Measurements from ENCODE around the gene ACIN1. TPM values are rescaled to one million over a fixed set of nuclear protein-coding genes. Genes with fewer than 3 reads are reported as not detected.
A peak's percentile ranks its signal among the peaks of the same experiment; 100 is the strongest.

The ACIN1 gene
- total and polyA plus RNA-seq, 4 experiments from 2014 or later = 1.2 to 327 (median 169) TPM

- Mint-ChIP-seq H3K27me3 (no peaks in the 10 kb centered on the region), H3K27ac (peak overlapping the region in 3 of 7 donors; percentile 38 to 41 (median 39)), H3K9me3 (peaks cover 0 to 1% (median 0%) of the 10 kb centered on the region in 8 donors), H3K4me3 (no peak overlapping the region), H3K36me3 (peaks cover 28 to 31% of the 10 kb centered on the region in 2 donors), H3K4me1 (peaks cover 26 to 45% (median 34%) of the 10 kb centered on the region in 4 donors)
- Histone ChIP-seq H3K4me1 (ENCODE audit: insufficient read depth, low read length) (peaks cover 39% of the 10 kb centered on the region), H3K9me3 (ENCODE audit: control insufficient read depth in 1 of 2, low read length in 2 of 2) (no peaks in the 10 kb centered on the region), H3K36me3 (ENCODE audit: insufficient read depth, low read length) (peaks cover 9% of the 10 kb centered on the region), H3K27me3 (ENCODE audit: insufficient read depth, low read length) (no peaks in the 10 kb centered on the region), H3K4me3 (ENCODE audit: low read length in 2 of 2) (no peak overlapping the region), H3K27ac (ENCODE audit: low read depth, low read length) (no peak overlapping the region)
- intact Hi-C loops (cut with micrococcal nuclease) = no loop called here
- ChIA-PET POLR2A (ENCODE audit: partially characterized antibody) (interaction anchor here (0.9 to 6.2 kb wide), 3 partner anchors 11 to 17 kb away, joined by 5 to 42 read pairs (median 7); partner anchors contain the start of gene PSMB5), CTCF (ENCODE audit: partially characterized antibody) (interaction anchor here (1.0 to 2.0 kb wide), 7 partner anchors 17 to 51 kb away, joined by 3 to 9 read pairs (median 4); partner anchors contain the start of gene CDH24)
- no peak for DNase-seq
Observed at GRCh38 chr14:23023795-23024152, 71.2 kb downstream of the ACIN1 start.

GRCh38 chr14:23023022-23023794 lies 71.7 kb downstream of the ACIN1 start:
- H3K9me3 ChIP-seq (ENCODE audit: control insufficient read depth in 1 of 2, low read length in 2 of 2) = no peaks in the 10 kb centered on the region
- peak overlapping the region in 2 of 8 donors; percentile 2 to 27 for H3K4me3 Mint-ChIP-seq
- H3K27me3 ChIP-seq (ENCODE audit: insufficient read depth, low read length) = no peaks in the 10 kb centered on the region
- ChIA-PET POLR2A (ENCODE audit: partially characterized antibody) (interaction anchor here (0.9 to 6.2 kb wide), 3 partner anchors 11 to 16 kb away, joined by 5 to 42 read pairs (median 7); partner anchors contain the start of gene PSMB5), CTCF (ENCODE audit: partially characterized antibody) (interaction anchor here (1.0 to 2.0 kb wide), 5 partner anchors 17 to 35 kb away, joined by 3 to 9 read pairs (median 4); partner anchors contain the start of gene CDH24)
- H3K4me1 ChIP-seq (ENCODE audit: insufficient read depth, low read length) = peaks cover 33% of the 10 kb centered on the region
- no peaks in the 10 kb centered on the region for H3K27me3 Mint-ChIP-seq
- peaks cover 23 to 41% (median 31%) of the 10 kb centered on the region in 4 donors for H3K4me1 Mint-ChIP-seq
- intact Hi-C loops (cut with micrococcal nuclease) = no loop called here
- H3K4me3 ChIP-seq (ENCODE audit: low read length in 2 of 2) = no peak overlapping the region
- H3K27ac Mint-ChIP-seq = peak overlapping the region in 4 of 7 donors; percentile 22 to 83 (median 46)
- DNase-seq = no peak
- peaks cover 26 to 29% of the 10 kb centered on the region in 2 donors for H3K36me3 Mint-ChIP-seq
- H3K36me3 ChIP-seq (ENCODE audit: insufficient read depth, low read length) = peaks cover 9% of the 10 kb centered on the region
- H3K9me3 Mint-ChIP-seq = peaks cover 0 to 1% (median 0%) of the 10 kb centered on the region in 8 donors
- no peak overlapping the region for H3K27ac ChIP-seq (ENCODE audit: low read depth, low read length)

DNA sequence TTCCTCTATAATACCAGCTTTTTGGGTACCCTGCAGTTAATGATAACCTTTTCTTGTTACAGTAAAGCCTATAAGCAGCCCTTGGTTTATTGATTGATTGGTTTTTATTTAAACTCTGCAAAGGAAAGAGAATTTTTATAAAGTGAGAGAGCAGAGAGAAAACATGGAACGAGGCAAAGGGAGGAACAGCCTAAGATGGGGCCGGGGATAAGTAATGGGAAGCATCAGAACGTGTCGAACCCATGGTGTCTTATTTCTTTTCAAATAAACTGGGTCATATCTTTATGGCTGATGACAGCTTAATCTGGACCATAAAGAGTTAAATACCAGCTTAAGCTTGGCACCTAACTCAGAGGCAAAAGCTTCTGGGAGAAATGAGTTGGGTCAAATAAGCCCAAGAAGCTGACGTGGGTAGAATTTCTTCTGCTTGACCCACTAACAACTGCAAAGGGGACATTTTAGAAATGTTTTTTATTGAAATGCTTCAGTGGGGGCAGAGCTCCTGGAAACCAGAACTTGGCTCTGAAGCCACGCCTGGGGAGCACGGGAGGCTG lies 73.0 kb downstream of the ACIN1 start:
- Mint-ChIP-seq H3K4me1 (peaks cover 21 to 33% (median 26%) of the 10 kb centered on the region in 4 donors), H3K4me3 (peak overlapping the region in 1 of 8 donors; percentile 36), H3K36me3 (peaks cover 20 to 24% of the 10 kb centered on the region in 2 donors), H3K27me3 (no peaks in the 10 kb centered on the region), H3K27ac (peak overlapping the region in 4 of 7 donors; percentile 7 to 89 (median 68)), H3K9me3 (peaks cover 0 to 1% (median 0%) of the 10 kb centered on the region in 8 donors)
- Histone ChIP-seq H3K27me3 (ENCODE audit: insufficient read depth, low read length) (no peaks in the 10 kb centered on the region), H3K36me3 (ENCODE audit: insufficient read depth, low read length) (peaks cover 9% of the 10 kb centered on the region), H3K27ac (ENCODE audit: low read depth, low read length) (no peak overlapping the region), H3K4me3 (ENCODE audit: low read length in 2 of 2) (no peak overlapping the region), H3K4me1 (ENCODE audit: insufficient read depth, low read length) (peaks cover 28% of the 10 kb centered on the region), H3K9me3 (ENCODE audit: control insufficient read depth in 1 of 2, low read length in 2 of 2) (no peaks in the 10 kb centered on the region)
- POLR2A ChIA-PET (ENCODE audit: partially characterized antibody) = interaction anchor here (0.8 to 6.2 kb wide), 3 partner anchors 11 to 15 kb away, joined by 3 to 42 read pairs (median 3); partner anchors contain the start of gene PSMB5
- CTCF ChIA-PET (ENCODE audit: partially characterized antibody) = interaction anchor here (1.4 to 4.0 kb wide), 2 partner anchors 27 to 35 kb away, joined by 3 to 15 read pairs; no protein-coding TSS in a partner anchor
- intact Hi-C loops (cut with micrococcal nuclease) = no loop called here
- no peak for DNase-seq

DNA sequence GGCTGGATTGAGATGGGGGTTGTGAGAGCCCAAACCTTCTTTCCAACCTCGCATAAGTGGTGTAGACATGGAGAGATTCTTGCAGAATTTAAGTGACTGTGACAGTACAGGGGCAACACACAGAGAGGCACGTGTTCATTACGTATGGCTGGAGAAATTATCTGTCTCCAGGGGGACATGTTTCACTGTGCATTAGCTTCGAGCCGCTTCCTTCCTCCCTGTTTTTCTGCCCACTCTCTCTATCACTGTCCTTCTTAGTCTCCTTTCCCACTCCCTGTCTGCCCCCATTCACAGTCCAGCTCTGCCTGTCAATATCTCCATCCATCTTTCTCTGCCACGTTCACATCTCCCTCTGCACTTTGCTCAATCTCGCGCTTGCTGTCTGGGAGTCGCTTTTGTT lies 73.5 kb downstream of the ACIN1 start:
- Mint-ChIP-seq H3K4me3 (peak overlapping the region in 2 of 8 donors; percentile 7 to 36), H3K4me1 (peaks cover 21 to 33% (median 26%) of the 10 kb centered on the region in 4 donors), H3K27ac (peak overlapping the region in 4 of 7 donors; percentile 7 to 89 (median 49)), H3K27me3 (no peaks in the 10 kb centered on the region), H3K36me3 (peaks cover 20 to 24% of the 10 kb centered on the region in 2 donors), H3K9me3 (peaks cover 0 to 1% (median 0%) of the 10 kb centered on the region in 8 donors)
- peaks cover 9% of the 10 kb centered on the region for H3K36me3 ChIP-seq (ENCODE audit: insufficient read depth, low read length)
- no peak overlapping the region for H3K4me3 ChIP-seq (ENCODE audit: low read length in 2 of 2)
- H3K27ac ChIP-seq (ENCODE audit: low read depth, low read length) = no peak overlapping the region
- ChIA-PET CTCF (ENCODE audit: partially characterized antibody) (interaction anchor here (1.4 to 4.0 kb wide), 2 partner anchors 27 to 35 kb away, joined by 3 to 15 read pairs; no protein-coding TSS in a partner anchor), POLR2A (ENCODE audit: partially characterized antibody) (interaction anchor here (6.2 kb wide), 1 partner anchor 14 kb away, joined by 42 read pairs; no protein-coding TSS in a partner anchor)
- intact Hi-C loops (cut with micrococcal nuclease) = no loop called here
- DNase-seq = no peak
- H3K9me3 ChIP-seq (ENCODE audit: control insufficient read depth in 1 of 2, low read length in 2 of 2) = no peaks in the 10 kb centered on the region
- no peaks in the 10 kb centered on the region for H3K27me3 ChIP-seq (ENCODE audit: insufficient read depth, low read length)
- H3K4me1 ChIP-seq (ENCODE audit: insufficient read depth, low read length) = peaks cover 28% of the 10 kb centered on the region

- intact Hi-C loops (cut with micrococcal nuclease) = no loop called here
- peak overlapping the region in 2 of 7 donors; percentile 3 to 59 for H3K27ac Mint-ChIP-seq
Observed at GRCh38 chr14:23020143-23021128, 74.5 kb downstream of the ACIN1 start.

GRCh38 chr14:23018107-23018506 lies 76.8 kb downstream of the ACIN1 start:
- Mint-ChIP-seq H3K4me3 (no peak overlapping the region), H3K27me3 (no peaks in the 10 kb centered on the region), H3K9me3 (no peaks in the 10 kb centered on the region), H3K4me1 (peaks cover 5 to 8% (median 6%) of the 10 kb centered on the region in 4 donors), H3K27ac (no peak overlapping the region), H3K36me3 (no peaks in the 10 kb centered on the region)
- intact Hi-C loops (cut with micrococcal nuclease) = no loop called here
- Histone ChIP-seq H3K4me1 (ENCODE audit: insufficient read depth, low read length) (peaks cover 7% of the 10 kb centered on the region), H3K27ac (ENCODE audit: low read depth, low read length) (no peak overlapping the region), H3K9me3 (ENCODE audit: control insufficient read depth in 1 of 2, low read length in 2 of 2) (no peaks in the 10 kb centered on the region), H3K27me3 (ENCODE audit: insufficient read depth, low read length) (no peaks in the 10 kb centered on the region), H3K4me3 (ENCODE audit: low read length in 2 of 2) (no peak overlapping the region), H3K36me3 (ENCODE audit: insufficient read depth, low read length) (no peaks in the 10 kb centered on the region)
- POLR2A ChIA-PET (ENCODE audit: partially characterized antibody) = interaction anchor here (2.5 kb wide), 1 partner anchor 11 kb away, joined by 10 read pairs; no protein-coding TSS in a partner anchor
- CTCF ChIA-PET (ENCODE audit: partially characterized antibody) = interaction anchor here (1.6 kb wide), 1 partner anchor 11 kb away, joined by 5 read pairs; no protein-coding TSS in a partner anchor
- no peak for DNase-seq

More at GRCh38 chr14:23020143-23021128, 74.5 kb downstream of the ACIN1 start:
- POLR2A ChIA-PET (ENCODE audit: partially characterized antibody) = interaction anchor here (0.9 to 6.2 kb wide), 3 partner anchors 10 to 13 kb away, joined by 3 to 42 read pairs (median 3); no protein-coding TSS in a partner anchor
- Mint-ChIP-seq H3K27me3 (no peaks in the 10 kb centered on the region), H3K4me1 (peaks cover 17 to 26% (median 21%) of the 10 kb centered on the region in 4 donors), H3K9me3 (peaks cover 0 to 1% (median 0%) of the 10 kb centered on the region in 8 donors), H3K36me3 (peaks cover 10 to 16% of the 10 kb centered on the region in 2 donors), H3K4me3 (peak overlapping the region in 1 of 8 donors; percentile 53)
- Histone ChIP-seq H3K4me3 (ENCODE audit: low read length in 2 of 2) (no peak overlapping the region), H3K4me1 (ENCODE audit: insufficient read depth, low read length) (peaks cover 21% of the 10 kb centered on the region), H3K27ac (ENCODE audit: low read depth, low read length) (no peak overlapping the region), H3K36me3 (ENCODE audit: insufficient read depth, low read length) (peaks cover under 1% of the 10 kb centered on the region), H3K27me3 (ENCODE audit: insufficient read depth, low read length) (no peaks in the 10 kb centered on the region), H3K9me3 (ENCODE audit: control insufficient read depth in 1 of 2, low read length in 2 of 2) (no peaks in the 10 kb centered on the region)
- DNase-seq = no peak
- CTCF ChIA-PET (ENCODE audit: partially characterized antibody) = interaction anchor here (1.4 to 4.0 kb wide), 3 partner anchors 26 to 167 kb away, joined by 3 to 15 read pairs (median 4); no protein-coding TSS in a partner anchor

Measured in CD4-positive, alpha-beta memory T cell (primary cell).